Stomach (tissue), 9 donors: ENCODE results near the gene DUSP7. TPM values are rescaled to one million over a fixed set of nuclear protein-coding genes. Genes with fewer than 3 reads are reported as not detected.

Experiments
- DNase-seq, 2 donors: peaks; one replicate each; pipeline versions ENCODE4 v3.0.0 to v3.0.0-alpha.2; 2013 to 2019
- H3K27ac ChIP-seq, 5 donors: fragments of 200-600 bp in 4 of 5; sonication (generic) in 4 of 5; one replicate each; pipeline ENCODE4 v1.5.1; 2013 to 2019; ENCODE audit warnings: mild to moderate bottlenecking in 1 of 5, moderate library complexity in 1 of 5
- H3K27me3 ChIP-seq, 3 donors: fragments of 200-600 bp; sonication (generic); one replicate each; pipeline ENCODE4 v1.5.1; 2017 to 2019; ENCODE audit warnings: mixed run types in 1 of 3
- H3K36me3 ChIP-seq, 4 donors: fragments of 200-600 bp; sonication (generic); 1 replicate in 3 of 4; 2 replicates in 1 of 4; pipeline ENCODE4 v1.5.1; 2016 to 2019
- H3K4me1 ChIP-seq, 4 donors: fragments of 200-600 bp; sonication (generic); one replicate each; pipeline ENCODE4 v1.5.1; 2016 to 2019
- H3K4me3 ChIP-seq, 4 donors: fragments of 200-600 bp; sonication (generic) in 3 of 4; one replicate each; pipeline ENCODE4 v1.5.1; 2016 to 2019; ENCODE audit warnings: mild to moderate bottlenecking in 1 of 4
- H3K9me3 ChIP-seq, 4 donors: fragments of 200-600 bp; sonication (generic); one replicate each; pipeline ENCODE4 v1.5.1; 2016 to 2019
- CTCF ChIP-seq, 7 experiments: fragments of 450-650 bp in 4 of 7; fragments of 200-600 bp in 3 of 7; sonication (generic) in 3 of 7; IDR thresholded peaks; one replicate each; pipeline ENCODE4 v1.5.1; 2016 to 2019; ENCODE audit warnings: antibody characterized with exemption in 7 of 7, control low read depth in 2 of 7, mild to moderate bottlenecking in 1 of 7
- EP300 ChIP-seq: sonication (generic); formaldehyde crosslinking; IDR thresholded peaks from one replicate; pipeline ENCODE4 v1.6.1; 2017; ENCODE audit warnings: antibody characterized with exemption
- POLR2A ChIP-seq, 4 donors: fragments of 450-650 bp; IDR thresholded peaks; one replicate each; pipeline ENCODE4 v1.6.1; 2016; ENCODE audit warnings: antibody characterized with exemption in 4 of 4, control low read depth in 2 of 4, mild to moderate bottlenecking in 1 of 4, moderate library complexity in 1 of 4
- POLR2AphosphoS5 ChIP-seq, 3 donors: sonication (generic); formaldehyde crosslinking; IDR thresholded peaks; one replicate each; pipeline ENCODE4 v1.6.1; 2016; ENCODE audit warnings: antibody characterized with exemption in 3 of 3
- WGBS, 5 donors: extraction: QIAGEN DNeasy Blood & Tissue Kit in 3 of 5; methylation state at CpG; one replicate each; pipeline versions ENCODE4 v1.1.5 to v1.1.7; 2013 to 2018; 5-methylcytosine and 5-hydroxymethylcytosine counted together
- intact Hi-C: fragments of 100-400 bp; cut with DNase I; formaldehyde crosslinking; loops from one replicate; pipeline ENCODE4 v1.15.1; 2023; ENCODE audit warnings: low total_unique reads
- polyA plus RNA-seq, 3 donors: library from polyadenylated mRNA; stranded (reverse); fragments of 200-250 nt; gene quantifications; one replicate each; pipeline ENCODE4 v1.2.3, GENCODE V29; 2013
- total RNA-seq, 5 donors: library from RNA; depleted of rRNA; stranded (reverse); fragments of >200 nt; gene quantifications; one replicate each; pipeline versions ENCODE4 v1.1.0 to v1.2.3, GENCODE V29; 2014 to 2016
- donor health status: healthy with polysubstance abuse.
- donor health status: Bipolar disorder and iron deficiency.
- donor health status: healthy.

Gene DUSP7
- total and polyA plus RNA-seq, 8 donors: 0.58 to 23.7 (median 5.0) TPM

DNA sequence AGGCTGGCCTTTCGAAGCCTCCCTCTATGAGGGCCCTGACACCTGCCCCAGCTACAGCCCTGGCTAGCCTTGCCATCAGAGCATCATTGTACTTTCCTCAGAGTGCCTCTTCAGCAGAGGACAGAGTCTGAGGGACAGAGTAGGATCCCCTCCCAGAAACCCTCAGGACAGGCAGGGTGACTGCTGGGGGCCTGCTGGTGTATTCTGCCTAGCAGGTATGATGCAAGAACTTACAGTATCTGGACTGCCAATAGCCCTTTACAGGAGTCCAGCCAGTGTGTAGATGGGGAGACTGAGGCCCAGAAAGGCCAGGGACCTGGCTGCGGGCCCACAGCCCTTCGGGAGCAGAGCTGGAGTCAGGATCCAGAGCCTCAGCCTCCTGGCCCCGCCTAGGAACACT lies 19.1 kb downstream of the DUSP7 start:
- peaks cover 5 to 20% (median 12%) of the 10 kb centered on the region in 4 donors for H3K4me1 ChIP-seq
- H3K27ac ChIP-seq: no peak overlapping the region
- WGBS, 5 donors: 63 to 82% (median 69%) methylated on average over 1 to 4 of the region's 4 CpGs
- no peaks in the 10 kb centered on the region for H3K36me3 ChIP-seq
- intact Hi-C loops: no loop called here
- H3K4me3 ChIP-seq: no peak overlapping the region
- H3K27me3 ChIP-seq: no peaks in the 10 kb centered on the region
- no peak for DNase-seq
- TF ChIP-seq EP300 (no peak), POLR2AphosphoS5 (IDR thresholded peaks at IDR 0.05) (no peak), POLR2A (IDR thresholded peaks at IDR 0.05) (no peak), CTCF (IDR thresholded peaks at IDR 0.05) (no peak)
- H3K9me3 ChIP-seq: no peaks in the 10 kb centered on the region

GRCh38 chr3:52036829-52037228 lies 19.5 kb downstream of the DUSP7 start:
- no peaks in the 10 kb centered on the region for H3K27me3 ChIP-seq
- H3K4me1 ChIP-seq: peaks cover 5 to 20% (median 12%) of the 10 kb centered on the region in 4 donors
- DNase-seq: no peak
- H3K4me3 ChIP-seq: no peak overlapping the region
- TF ChIP-seq POLR2A (IDR thresholded peaks at IDR 0.05) (no peak), POLR2AphosphoS5 (IDR thresholded peaks at IDR 0.05) (no peak), CTCF (IDR thresholded peaks at IDR 0.05) (no peak), EP300 (no peak)
- intact Hi-C loops: no loop called here
- 25 to 45% (median 34%) methylated on average over 4 to 5 of the region's 5 CpGs for WGBS, 5 donors
- H3K9me3 ChIP-seq: no peaks in the 10 kb centered on the region
- no peaks in the 10 kb centered on the region for H3K36me3 ChIP-seq
- no peak overlapping the region for H3K27ac ChIP-seq

DNA sequence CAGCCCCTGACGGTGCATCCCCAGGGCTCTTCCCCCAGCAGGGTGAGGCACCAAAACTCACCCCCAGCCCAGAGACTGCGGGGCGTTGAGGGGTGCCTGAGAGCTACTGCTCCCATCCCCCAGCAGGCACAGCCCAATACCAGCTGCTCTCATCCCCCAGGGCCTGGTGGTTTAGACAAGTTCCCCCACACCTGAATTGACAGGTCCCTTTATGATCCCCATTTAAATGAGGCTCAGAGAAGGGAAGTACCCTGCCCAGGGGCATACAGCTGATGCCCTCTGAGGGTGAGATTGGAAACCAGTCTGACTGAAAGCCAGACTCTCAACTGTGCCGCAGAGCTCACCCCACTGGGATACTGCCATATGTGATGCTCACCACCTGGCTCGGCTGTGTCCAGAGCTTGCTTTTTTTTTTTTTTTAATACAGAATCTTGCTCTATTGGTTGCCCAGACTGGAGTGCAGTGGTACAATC lies 20.1 kb downstream of the DUSP7 start:
- H3K27me3 ChIP-seq: no peaks in the 10 kb centered on the region
- no peak for DNase-seq
- peaks cover 5 to 20% (median 12%) of the 10 kb centered on the region in 4 donors for H3K4me1 ChIP-seq
- intact Hi-C loops: no loop called here
- TF ChIP-seq EP300: no peak
- no peak for TF ChIP-seq POLR2A (IDR thresholded peaks at IDR 0.05)
- TF ChIP-seq POLR2AphosphoS5 (IDR thresholded peaks at IDR 0.05): no peak
- no peak for TF ChIP-seq CTCF (IDR thresholded peaks at IDR 0.05)
- WGBS, 5 donors: 71 to 91% (median 88%) methylated on average over 5 of the region's 5 CpGs
- no peaks in the 10 kb centered on the region for H3K9me3 ChIP-seq
- H3K4me3 ChIP-seq: no peak overlapping the region
- no peaks in the 10 kb centered on the region for H3K36me3 ChIP-seq
- no peak overlapping the region for H3K27ac ChIP-seq

- H3K36me3 ChIP-seq: no peaks in the 10 kb centered on the region
Observed at GRCh38 chr3:52034651-52035050, 21.7 kb downstream of the DUSP7 start.

More at GRCh38 chr3:52034651-52035050, 21.7 kb downstream of the DUSP7 start:
- Histone ChIP-seq H3K9me3 (no peaks in the 10 kb centered on the region), H3K27ac (no peak overlapping the region), H3K27me3 (no peaks in the 10 kb centered on the region), H3K4me1 (peaks cover 3 to 5% (median 4%) of the 10 kb centered on the region in 4 donors), H3K4me3 (no peak overlapping the region)
- no peak for DNase-seq
- TF ChIP-seq EP300: no peak
- TF ChIP-seq POLR2AphosphoS5 (IDR thresholded peaks at IDR 0.05): no peak
- TF ChIP-seq CTCF (IDR thresholded peaks at IDR 0.05): no peak
- no peak for TF ChIP-seq POLR2A (IDR thresholded peaks at IDR 0.05)
- 85 to 92% (median 88%) methylated on average over 3 of the region's 3 CpGs for WGBS, 5 donors
- intact Hi-C loops: no loop called here
